ENCODE data around the gene DENND5A.
"Not testable (repeated sequence)": the region's sequence is repeated elsewhere in the genome, so short reads cannot be mapped to it uniquely, and the experiment has no call there.

The DENND5A gene

GRCh38 chr11:9249252-9249651 lies 15.9 kb downstream of the DENND5A start:
- TF ChIP-seq ZNF384 (IDR thresholded peaks at IDR 0.05) (no peak), CTBP1 (IDR thresholded peaks at IDR 0.05; ENCODE audit: borderline replicate concordance) (no peak), NFRKB (IDR thresholded peaks at IDR 0.05) (no peak), FOXM1 (IDR thresholded peaks at IDR 0.05; ENCODE audit: borderline replicate concordance) (no peak), FOXA1 (IDR thresholded peaks at IDR 0.05) (no peak), SUZ12 (IDR thresholded peaks at IDR 0.05) (no peak)
- ChIA-PET POLR2A (no interaction called here), CTCF (no interaction called here)
- DNase-seq (ENCODE audit: extremely low spot score), result no peak

GRCh38 chr11:9247863-9248262 lies 17.3 kb downstream of the DENND5A start:
- no peak for DNase-seq (ENCODE audit: extremely low spot score)
- CTCF ChIA-PET, result interaction anchor here (0.5 to 0.6 kb wide), 2 partner anchors 12 to 110 kb away, joined by 3 to 4 read pairs; no protein-coding TSS in a partner anchor
- TF ChIP-seq PKNOX1 (IDR thresholded peaks at IDR 0.05) (no peak), ZNF384 (IDR thresholded peaks at IDR 0.05) (no peak), HDGF (IDR thresholded peaks at IDR 0.05; ENCODE audit: borderline replicate concordance) (no peak), CTBP1 (IDR thresholded peaks at IDR 0.05; ENCODE audit: borderline replicate concordance) (no peak), ARNT (IDR thresholded peaks at IDR 0.05) (no peak), TARDBP (IDR thresholded peaks at IDR 0.05) (no peak), BHLHE40 (IDR thresholded peaks at IDR 0.05; ENCODE audit: borderline replicate concordance) (no peak), FOXA1 (IDR thresholded peaks at IDR 0.05) (no peak), L3MBTL2 (conservative IDR thresholded peaks at IDR 0.05) (no peak), ELF4 (IDR thresholded peaks at IDR 0.05) (no peak), FOXM1 (IDR thresholded peaks at IDR 0.05; ENCODE audit: borderline replicate concordance) (no peak), FOXK2 (IDR thresholded peaks at IDR 0.05) (no peak), SP1 (IDR thresholded peaks at IDR 0.05) (no peak), NFRKB (IDR thresholded peaks at IDR 0.05) (no peak), SUZ12 (IDR thresholded peaks at IDR 0.05) (no peak), LEF1 (IDR thresholded peaks at IDR 0.05; ENCODE audit: borderline replicate concordance) (no peak)
- POLR2A ChIA-PET, result no interaction called here

GRCh38 chr11:9236242-9236641 lies 28.9 kb downstream of the DENND5A start:
- POLR2A ChIA-PET; DNase-seq (ENCODE audit: extremely low spot score): not testable (repeated sequence)
- CTCF ChIA-PET, result interaction anchor here (0.7 kb wide), 2 partner anchors 12 to 18 kb away, joined by 3 to 4 read pairs; no protein-coding TSS in a partner anchor

- ChIA-PET CTCF (no interaction called here), POLR2A (no interaction called here)
- no peak for TF ChIP-seq FOXK2 (IDR thresholded peaks at IDR 0.05)
- no peak for TF ChIP-seq FOXM1 (IDR thresholded peaks at IDR 0.05; ENCODE audit: borderline replicate concordance)
- no peak for TF ChIP-seq NFRKB (IDR thresholded peaks at IDR 0.05)
- no peak for TF ChIP-seq L3MBTL2 (conservative IDR thresholded peaks at IDR 0.05)
- TF ChIP-seq ARNT (IDR thresholded peaks at IDR 0.05), result no peak
- TF ChIP-seq LEF1 (IDR thresholded peaks at IDR 0.05; ENCODE audit: borderline replicate concordance), result no peak
- TF ChIP-seq SUZ12 (IDR thresholded peaks at IDR 0.05), result no peak
- no peak for TF ChIP-seq SP1 (IDR thresholded peaks at IDR 0.05)
- no peak for TF ChIP-seq CTBP1 (IDR thresholded peaks at IDR 0.05; ENCODE audit: borderline replicate concordance)
- TF ChIP-seq FOXA1 (IDR thresholded peaks at IDR 0.05), result no peak
- TF ChIP-seq PKNOX1 (IDR thresholded peaks at IDR 0.05), result no peak
- TF ChIP-seq TARDBP (IDR thresholded peaks at IDR 0.05), result no peak
- no peak for TF ChIP-seq BHLHE40 (IDR thresholded peaks at IDR 0.05; ENCODE audit: borderline replicate concordance)
- TF ChIP-seq ELF4 (IDR thresholded peaks at IDR 0.05), result no peak
- no peak for TF ChIP-seq ZNF384 (IDR thresholded peaks at IDR 0.05)
- no peak for TF ChIP-seq HDGF (IDR thresholded peaks at IDR 0.05; ENCODE audit: borderline replicate concordance)
- DNase-seq (ENCODE audit: extremely low spot score), result no peak
These were observed 32.7 kb downstream of the DENND5A start for GRCh38 chr11:9232482-9232881.

- CTCF ChIA-PET, result no interaction called here
- POLR2A ChIA-PET, result no interaction called here
- DNase-seq (ENCODE audit: extremely low spot score), result no peak
- no peak for TF ChIP-seq FOXA1 (IDR thresholded peaks at IDR 0.05)
- TF ChIP-seq BHLHE40 (IDR thresholded peaks at IDR 0.05; ENCODE audit: borderline replicate concordance), result no peak
- TF ChIP-seq SUZ12 (IDR thresholded peaks at IDR 0.05), result no peak
- TF ChIP-seq FOXK2 (IDR thresholded peaks at IDR 0.05), result no peak
- no peak for TF ChIP-seq ELF4 (IDR thresholded peaks at IDR 0.05)
- TF ChIP-seq TARDBP (IDR thresholded peaks at IDR 0.05), result no peak
- TF ChIP-seq ZNF384 (IDR thresholded peaks at IDR 0.05), result no peak
- no peak for TF ChIP-seq CTBP1 (IDR thresholded peaks at IDR 0.05; ENCODE audit: borderline replicate concordance)
- TF ChIP-seq ARNT (IDR thresholded peaks at IDR 0.05), result no peak
- TF ChIP-seq L3MBTL2 (conservative IDR thresholded peaks at IDR 0.05), result no peak
These were observed 33.3 kb downstream of the DENND5A start for GRCh38 chr11:9231848-9232177.

GRCh38 chr11:9230296-9230695 lies 34.9 kb downstream of the DENND5A start:
- no peak for TF ChIP-seq NFRKB (IDR thresholded peaks at IDR 0.05)
- TF ChIP-seq L3MBTL2 (conservative IDR thresholded peaks at IDR 0.05), result no peak
- TF ChIP-seq BHLHE40 (IDR thresholded peaks at IDR 0.05; ENCODE audit: borderline replicate concordance), result no peak
- TF ChIP-seq SP1 (IDR thresholded peaks at IDR 0.05), result no peak
- TF ChIP-seq SUZ12 (IDR thresholded peaks at IDR 0.05), result no peak
- no peak for TF ChIP-seq PKNOX1 (IDR thresholded peaks at IDR 0.05)
- no peak for TF ChIP-seq ZNF384 (IDR thresholded peaks at IDR 0.05)
- no peak for TF ChIP-seq ELF4 (IDR thresholded peaks at IDR 0.05)
- no peak for TF ChIP-seq LEF1 (IDR thresholded peaks at IDR 0.05; ENCODE audit: borderline replicate concordance)
- TF ChIP-seq FOXM1 (IDR thresholded peaks at IDR 0.05; ENCODE audit: borderline replicate concordance), result no peak
- no peak for TF ChIP-seq ARNT (IDR thresholded peaks at IDR 0.05)
- TF ChIP-seq FOXK2 (IDR thresholded peaks at IDR 0.05), result no peak
- TF ChIP-seq TARDBP (IDR thresholded peaks at IDR 0.05), result no peak
- TF ChIP-seq FOXA1 (IDR thresholded peaks at IDR 0.05), result no peak
- TF ChIP-seq HDGF (IDR thresholded peaks at IDR 0.05; ENCODE audit: borderline replicate concordance), result no peak
- ChIA-PET POLR2A (no interaction called here), CTCF (no interaction called here)
- DNase-seq (ENCODE audit: extremely low spot score), result no peak

Data from HEK293T (cell line).